IMR-90 (cell line): ENCODE results near the gene CETN2.

Experiments
- BHLHE40 ChIP-seq: fragments of 150-350 bp; IDR thresholded peaks from 2 replicates; pipeline ENCODE4 v1.6.1; 2016; ENCODE audit warnings: mild to moderate bottlenecking, low read depth, low read length
- CEBPB ChIP-seq: IDR thresholded peaks from 2 replicates; pipeline ENCODE4 v1.6.1; 2012; ENCODE audit warnings: low read depth, low read length, improper control_type of control experiment
- CTCF ChIP-seq: conservative IDR thresholded peaks from 2 replicates; pipeline ENCODE4 v1.5.1; 2012; ENCODE audit warnings: mild to moderate bottlenecking, low read depth, low read length, improper control_type of control experiment
- FOS ChIP-seq: fragments of 150-350 bp; IDR thresholded peaks from 2 replicates; pipeline ENCODE4 v1.6.1; 2016; ENCODE audit warnings: low read depth, low read length
- MAFK ChIP-seq: IDR thresholded peaks from 2 replicates; pipeline ENCODE4 v1.6.1; 2012; ENCODE audit warnings: low read depth, low read length, improper control_type of control experiment
- MAZ ChIP-seq: IDR thresholded peaks from 2 replicates; pipeline ENCODE4 v1.6.1; 2012; ENCODE audit warnings: low read depth, mild to moderate bottlenecking, low read length, improper control_type of control experiment, moderate library complexity, borderline replicate concordance
- MXI1 ChIP-seq: IDR thresholded peaks from 2 replicates; pipeline ENCODE4 v1.6.1; 2012; ENCODE audit warnings: low read depth, mild to moderate bottlenecking, low read length, moderate library complexity, borderline replicate concordance
- NFE2L2 ChIP-seq: fragments of 150-350 bp; IDR thresholded peaks from 2 replicates; pipeline ENCODE4 v1.6.1; 2016; ENCODE audit warnings: low read depth, mild to moderate bottlenecking, low read length
- POLR2A ChIP-seq: IDR thresholded peaks from 2 replicates; pipeline ENCODE4 v1.6.1; 2012; ENCODE audit warnings: mild to moderate bottlenecking, low read depth, low read length
- RAD21 ChIP-seq: IDR thresholded peaks from 2 replicates; pipeline ENCODE4 v1.6.1; 2012; ENCODE audit warnings: low read length, improper control_type of control experiment
- RCOR1 ChIP-seq: IDR thresholded peaks from 2 replicates; pipeline ENCODE4 v1.6.1; 2012; ENCODE audit warnings: mild to moderate bottlenecking, low read length, improper control_type of control experiment; ENCODE audit not compliant: insufficient replicate concordance
- USF2 ChIP-seq: fragments of 150-350 bp; IDR thresholded peaks from 2 replicates; pipeline ENCODE4 v1.6.1; 2017; ENCODE audit warnings: mild to moderate bottlenecking, antibody characterized with exemption, low read length, low read depth

- TF ChIP-seq CTCF (peak; percentile 59), FOS (no peak), MAFK (no peak), POLR2A (no peak), BHLHE40 (no peak), RCOR1 (no peak), NFE2L2 (no peak), RAD21 (peak; percentile 59), MAZ (no peak), CEBPB (no peak), USF2 (no peak), MXI1 (no peak)
These were observed 13.3 kb downstream of the CETN2 start for GRCh38 chrX:152817078-152817764.
